GM12872 (cell line): ENCODE results near the gene PHACTR1.

Experiments
- TF ChIP-seq, protein P1 (sequence below): IDR thresholded peaks from 3 replicates; pipeline ENCODE4 v1.5.1; 2011; ENCODE audit warnings: low read depth, mild to moderate bottlenecking, low read length, moderate library complexity; ENCODE audit not compliant: insufficient read depth

The PHACTR1 gene

DNA sequence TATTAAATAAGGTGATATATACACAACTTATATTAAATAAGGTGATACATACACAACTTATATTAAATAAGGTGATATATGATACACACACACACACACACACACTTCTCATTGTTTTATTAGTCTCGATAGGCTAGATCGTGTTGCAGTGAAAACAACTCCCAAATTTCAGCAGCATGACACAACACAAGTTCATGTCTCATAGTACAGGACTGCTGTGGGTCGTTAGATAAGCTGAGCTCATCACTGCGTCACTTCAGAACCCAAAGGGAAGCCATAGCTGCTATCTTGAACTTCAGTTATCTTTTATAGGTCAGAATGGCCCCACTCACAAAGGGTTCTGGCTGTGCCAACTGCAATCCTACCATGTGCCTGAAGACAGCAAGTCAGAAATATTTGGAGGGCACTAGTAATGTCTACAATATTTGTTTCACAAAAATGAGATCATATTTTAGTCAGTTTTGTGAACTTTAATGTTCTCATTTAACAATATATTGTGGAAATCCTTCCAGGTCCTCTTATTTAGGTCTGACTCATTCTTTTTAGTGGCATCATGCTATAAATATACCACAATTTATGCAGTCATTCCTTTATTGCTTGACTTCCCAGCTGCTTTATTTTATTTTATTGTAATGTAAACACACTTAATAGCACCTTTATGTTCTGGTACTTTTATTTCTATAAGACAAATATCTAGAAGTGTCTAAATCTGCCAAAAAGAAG, 290.2 kb downstream of the PHACTR1 start:
- TF ChIP-seq, protein P1, sequence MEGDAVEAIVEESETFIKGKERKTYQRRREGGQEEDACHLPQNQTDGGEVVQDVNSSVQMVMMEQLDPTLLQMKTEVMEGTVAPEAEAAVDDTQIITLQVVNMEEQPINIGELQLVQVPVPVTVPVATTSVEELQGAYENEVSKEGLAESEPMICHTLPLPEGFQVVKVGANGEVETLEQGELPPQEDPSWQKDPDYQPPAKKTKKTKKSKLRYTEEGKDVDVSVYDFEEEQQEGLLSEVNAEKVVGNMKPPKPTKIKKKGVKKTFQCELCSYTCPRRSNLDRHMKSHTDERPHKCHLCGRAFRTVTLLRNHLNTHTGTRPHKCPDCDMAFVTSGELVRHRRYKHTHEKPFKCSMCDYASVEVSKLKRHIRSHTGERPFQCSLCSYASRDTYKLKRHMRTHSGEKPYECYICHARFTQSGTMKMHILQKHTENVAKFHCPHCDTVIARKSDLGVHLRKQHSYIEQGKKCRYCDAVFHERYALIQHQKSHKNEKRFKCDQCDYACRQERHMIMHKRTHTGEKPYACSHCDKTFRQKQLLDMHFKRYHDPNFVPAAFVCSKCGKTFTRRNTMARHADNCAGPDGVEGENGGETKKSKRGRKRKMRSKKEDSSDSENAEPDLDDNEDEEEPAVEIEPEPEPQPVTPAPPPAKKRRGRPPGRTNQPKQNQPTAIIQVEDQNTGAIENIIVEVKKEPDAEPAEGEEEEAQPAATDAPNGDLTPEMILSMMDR = no peak

DNA sequence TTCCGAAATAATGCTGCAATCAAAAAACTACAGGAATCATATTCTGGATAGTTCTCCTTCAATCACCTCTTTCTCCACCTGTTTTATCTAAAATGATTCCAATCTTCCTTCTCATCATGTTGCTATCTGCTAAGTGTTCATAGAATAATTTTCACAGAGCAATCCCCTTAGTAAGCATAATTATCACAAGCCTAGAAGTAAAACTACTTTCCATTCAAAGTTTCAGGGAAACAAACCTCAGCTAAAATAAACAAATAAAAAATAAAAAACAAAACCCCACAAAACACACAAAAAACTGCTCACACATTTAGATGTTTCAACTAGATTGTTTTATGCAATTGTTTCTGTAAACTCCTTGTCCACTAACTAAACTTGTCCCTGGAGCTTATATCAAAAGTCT, 291.2 kb downstream of the PHACTR1 start:
- TF ChIP-seq, protein P1 = no peak

DNA sequence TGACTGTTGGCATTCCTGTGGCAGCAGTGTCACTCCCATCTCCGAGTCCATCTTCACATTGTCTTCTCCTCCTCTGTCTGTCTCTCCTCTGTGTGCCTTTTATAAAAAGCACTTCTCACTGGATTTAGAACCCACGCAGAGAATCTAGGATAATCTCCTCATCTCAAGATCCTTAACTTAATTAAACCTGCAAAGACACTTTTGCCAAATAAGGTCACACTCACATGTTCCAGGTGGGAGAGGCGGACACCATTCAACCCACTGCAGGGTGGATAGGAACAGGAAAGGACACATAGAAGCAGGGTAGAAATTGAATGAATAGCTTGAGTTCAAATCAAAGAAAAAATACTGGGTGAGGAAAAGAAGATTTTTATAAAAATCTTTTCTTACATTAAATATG, 292.5 kb downstream of the PHACTR1 start:
- TF ChIP-seq, protein P1 = no peak

DNA sequence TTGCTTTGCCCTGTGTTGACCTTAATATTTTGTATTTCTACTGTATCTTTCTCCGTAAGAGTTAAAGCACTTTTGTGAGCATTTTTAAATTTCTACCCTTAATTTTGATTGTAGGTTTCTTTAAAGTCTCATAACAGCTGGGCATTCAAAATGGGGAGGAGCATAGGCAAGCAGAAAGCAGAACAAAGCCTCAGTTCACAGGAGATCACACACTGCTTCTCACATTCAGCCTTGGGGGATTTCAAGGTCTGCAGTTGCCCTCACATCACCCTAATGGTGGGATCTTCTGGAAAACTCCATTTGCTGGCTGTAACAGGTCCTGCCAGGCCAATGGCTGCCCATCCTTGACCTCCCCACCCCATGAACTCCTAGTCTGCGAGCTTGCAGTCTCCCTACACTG, 292.9 kb downstream of the PHACTR1 start:
- TF ChIP-seq, protein P1 = no peak

DNA sequence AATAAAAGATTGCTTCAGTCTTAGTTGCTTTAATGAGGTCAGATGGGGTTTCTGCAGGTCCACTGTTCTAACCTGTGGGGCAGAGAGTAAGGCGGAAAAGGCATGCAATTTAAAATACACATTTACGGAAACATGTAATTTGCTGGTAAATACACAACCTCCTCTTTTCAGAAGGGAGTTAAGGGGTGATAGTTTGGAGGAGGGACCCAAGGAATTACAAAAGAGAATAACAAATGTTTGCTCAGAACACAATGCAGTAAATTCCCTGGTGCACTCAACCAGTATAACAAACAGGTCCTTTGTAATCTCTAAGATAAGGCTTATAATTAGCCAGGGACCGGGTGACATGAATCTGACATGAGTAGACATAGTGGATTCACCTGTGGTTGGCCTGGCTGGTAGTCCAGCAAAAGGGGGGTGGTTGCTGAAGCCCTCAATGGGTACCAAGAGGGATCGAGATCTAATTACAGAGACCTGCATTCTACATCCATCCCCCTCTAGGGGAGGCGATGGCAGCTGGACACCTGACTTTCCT, 295.1 kb downstream of the PHACTR1 start:
- TF ChIP-seq, protein P1 = no peak

DNA sequence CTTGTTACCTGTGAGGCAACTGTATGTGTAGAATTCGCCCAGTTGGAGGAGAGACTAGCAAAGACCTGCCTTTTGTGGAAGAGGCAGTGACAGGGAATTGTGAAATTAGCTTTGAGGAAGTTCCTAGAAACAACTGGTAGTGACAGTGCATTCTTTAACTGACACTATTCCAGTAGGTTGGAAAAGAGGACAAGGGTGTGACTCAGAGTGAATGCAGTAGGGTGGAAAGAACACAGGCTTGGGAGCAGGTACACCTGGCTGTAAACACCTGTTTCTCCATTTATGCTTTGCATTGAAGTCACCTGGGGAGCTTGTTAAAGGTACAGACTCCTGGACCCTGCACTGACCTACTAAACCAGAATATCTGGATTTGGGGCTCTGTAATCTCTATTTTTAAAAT, 295.7 kb downstream of the PHACTR1 start:
- TF ChIP-seq, protein P1 = no peak

DNA sequence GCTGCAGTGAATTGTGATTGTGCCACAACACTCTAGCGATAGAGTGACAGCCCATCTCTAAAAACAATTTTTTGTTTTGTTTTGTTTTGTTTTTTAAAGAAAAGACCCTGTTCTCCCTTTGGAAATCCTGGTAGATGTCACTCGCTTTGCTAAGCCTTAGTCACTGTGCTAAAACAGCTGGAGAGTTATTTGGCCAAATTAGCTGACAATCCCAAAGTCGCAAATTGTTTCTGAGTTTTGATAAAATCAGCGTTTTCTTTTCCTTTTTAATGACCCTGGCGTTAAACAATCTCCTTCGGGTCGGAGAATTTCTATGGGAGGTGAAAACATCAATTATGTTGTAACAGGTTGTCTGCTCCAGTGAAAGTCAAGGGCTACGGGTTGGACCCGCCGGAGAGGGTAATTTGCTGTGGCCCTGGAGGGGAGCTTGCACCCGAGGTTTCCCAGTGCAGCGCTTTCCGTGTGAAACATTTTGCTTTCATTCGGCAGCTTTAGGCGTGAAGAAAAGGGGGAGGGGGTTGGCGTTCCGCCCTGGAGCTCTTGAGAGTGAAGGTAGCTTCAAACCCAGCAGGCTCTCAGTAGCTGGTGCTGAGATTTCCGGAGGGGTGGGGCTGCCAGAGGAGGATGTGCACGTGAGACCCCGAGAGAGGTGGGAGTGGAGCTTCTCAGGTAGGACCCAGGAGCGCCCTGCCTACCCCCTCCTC, 296.6 kb downstream of the PHACTR1 start:
- TF ChIP-seq, protein P1 = no peak
